ENCODE results near the gene BSPH1.

Gene BSPH1

GRCh38 chr19:48020686-48021085 lies 28.7 kb upstream of the BSPH1 start:
- no peak for TF ChIP-seq ZNF8 (CRISPR knock-in tag; IDR thresholded peaks at IDR 0.05)
- TF ChIP-seq ZNF70 (CRISPR knock-in tag; IDR thresholded peaks at IDR 0.05), result no peak
- TF ChIP-seq PPARA (CRISPR knock-in tag; IDR thresholded peaks at IDR 0.05; ENCODE audit: borderline replicate concordance), result no peak

GRCh38 chr19:48010932-48011758 lies 19.2 kb upstream of the BSPH1 start:
- ATAC-seq, result no peak

More at GRCh38 chr19:48020686-48021085, 28.7 kb upstream of the BSPH1 start:
- ATAC-seq, result no peak

GRCh38 chr19:48006762-48007161 lies 14.8 kb upstream of the BSPH1 start:
- ATAC-seq, result no peak
- TF ChIP-seq TCF4 (CRISPR knock-in tag; IDR thresholded peaks at IDR 0.05; ENCODE audit: borderline replicate concordance), result no peak
- TF ChIP-seq PPARA (CRISPR knock-in tag; IDR thresholded peaks at IDR 0.05; ENCODE audit: borderline replicate concordance), result no peak
- no peak for TF ChIP-seq SNAI2 (CRISPR knock-in tag; IDR thresholded peaks at IDR 0.05)
- no peak for TF ChIP-seq RARB (CRISPR knock-in tag; IDR thresholded peaks at IDR 0.05)
- TF ChIP-seq ZNF565 (CRISPR knock-in tag; conservative IDR thresholded peaks at IDR 0.05; ENCODE audit: low read depth), result no peak
- no peak for TF ChIP-seq ESRRG (CRISPR knock-in tag; IDR thresholded peaks at IDR 0.05)
- no peak for TF ChIP-seq ZFP30 (CRISPR knock-in tag; IDR thresholded peaks at IDR 0.05)
- TF ChIP-seq ZFP3 (CRISPR knock-in tag; IDR thresholded peaks at IDR 0.05), result no peak
- TF ChIP-seq ZNF8 (CRISPR knock-in tag; IDR thresholded peaks at IDR 0.05), result no peak
- TF ChIP-seq TSHZ2 (CRISPR knock-in tag; IDR thresholded peaks at IDR 0.05), result no peak
- TF ChIP-seq OSR1 (CRISPR knock-in tag; IDR thresholded peaks at IDR 0.05), result no peak
- no peak for TF ChIP-seq ZC3H10 (CRISPR knock-in tag; IDR thresholded peaks at IDR 0.05)
- no peak for TF ChIP-seq BACH2 (CRISPR knock-in tag; IDR thresholded peaks at IDR 0.05; ENCODE audit: borderline replicate concordance)
- no peak for TF ChIP-seq PATZ1 (CRISPR knock-in tag; IDR thresholded peaks at IDR 0.05; ENCODE audit: borderline replicate concordance)
- TF ChIP-seq GLIS3 (CRISPR knock-in tag; IDR thresholded peaks at IDR 0.05), result no peak
- TF ChIP-seq CSRNP3 (CRISPR knock-in tag; IDR thresholded peaks at IDR 0.05), result no peak
- TF ChIP-seq TOX (CRISPR knock-in tag; IDR thresholded peaks at IDR 0.05; ENCODE audit: borderline replicate concordance), result no peak
- TF ChIP-seq ISL1 (CRISPR knock-in tag; IDR thresholded peaks at IDR 0.05), result no peak
- TF ChIP-seq CSDC2 (CRISPR knock-in tag; IDR thresholded peaks at IDR 0.05), result no peak

More at GRCh38 chr19:48010932-48011758, 19.2 kb upstream of the BSPH1 start:
- TF ChIP-seq POU6F1 (CRISPR knock-in tag; IDR thresholded peaks at IDR 0.05; ENCODE audit: borderline replicate concordance, low read depth) (no peak), CSDC2 (CRISPR knock-in tag; IDR thresholded peaks at IDR 0.05) (no peak), TSHZ2 (CRISPR knock-in tag; IDR thresholded peaks at IDR 0.05) (no peak), GLIS3 (CRISPR knock-in tag; IDR thresholded peaks at IDR 0.05) (no peak)
